Measurements from ENCODE around the gene KHDC4.

Gene KHDC4

DNA sequence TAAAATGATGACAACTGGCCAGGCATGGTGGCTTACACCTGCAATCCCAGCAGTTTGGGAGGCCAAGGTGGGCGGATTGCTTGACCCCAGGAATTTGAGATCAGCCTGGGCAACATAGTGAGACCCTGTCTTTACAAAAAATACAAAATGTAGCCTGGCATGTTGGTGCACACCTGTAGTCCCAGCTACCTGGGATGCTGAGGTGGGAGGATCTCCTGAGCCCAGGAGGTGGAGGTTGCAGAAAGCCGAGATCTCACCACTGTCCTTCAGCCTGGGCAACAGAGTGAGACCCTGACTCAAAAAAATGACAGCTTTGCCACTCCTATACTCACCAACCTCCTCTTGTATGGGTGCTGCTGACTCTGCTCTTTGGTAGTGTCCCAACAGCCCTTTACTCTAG, 56.3 kb downstream of the KHDC4 start:
- TF ChIP-seq, protein P1, sequence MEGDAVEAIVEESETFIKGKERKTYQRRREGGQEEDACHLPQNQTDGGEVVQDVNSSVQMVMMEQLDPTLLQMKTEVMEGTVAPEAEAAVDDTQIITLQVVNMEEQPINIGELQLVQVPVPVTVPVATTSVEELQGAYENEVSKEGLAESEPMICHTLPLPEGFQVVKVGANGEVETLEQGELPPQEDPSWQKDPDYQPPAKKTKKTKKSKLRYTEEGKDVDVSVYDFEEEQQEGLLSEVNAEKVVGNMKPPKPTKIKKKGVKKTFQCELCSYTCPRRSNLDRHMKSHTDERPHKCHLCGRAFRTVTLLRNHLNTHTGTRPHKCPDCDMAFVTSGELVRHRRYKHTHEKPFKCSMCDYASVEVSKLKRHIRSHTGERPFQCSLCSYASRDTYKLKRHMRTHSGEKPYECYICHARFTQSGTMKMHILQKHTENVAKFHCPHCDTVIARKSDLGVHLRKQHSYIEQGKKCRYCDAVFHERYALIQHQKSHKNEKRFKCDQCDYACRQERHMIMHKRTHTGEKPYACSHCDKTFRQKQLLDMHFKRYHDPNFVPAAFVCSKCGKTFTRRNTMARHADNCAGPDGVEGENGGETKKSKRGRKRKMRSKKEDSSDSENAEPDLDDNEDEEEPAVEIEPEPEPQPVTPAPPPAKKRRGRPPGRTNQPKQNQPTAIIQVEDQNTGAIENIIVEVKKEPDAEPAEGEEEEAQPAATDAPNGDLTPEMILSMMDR (IDR thresholded peaks at IDR 0.05), result no peak

DNA sequence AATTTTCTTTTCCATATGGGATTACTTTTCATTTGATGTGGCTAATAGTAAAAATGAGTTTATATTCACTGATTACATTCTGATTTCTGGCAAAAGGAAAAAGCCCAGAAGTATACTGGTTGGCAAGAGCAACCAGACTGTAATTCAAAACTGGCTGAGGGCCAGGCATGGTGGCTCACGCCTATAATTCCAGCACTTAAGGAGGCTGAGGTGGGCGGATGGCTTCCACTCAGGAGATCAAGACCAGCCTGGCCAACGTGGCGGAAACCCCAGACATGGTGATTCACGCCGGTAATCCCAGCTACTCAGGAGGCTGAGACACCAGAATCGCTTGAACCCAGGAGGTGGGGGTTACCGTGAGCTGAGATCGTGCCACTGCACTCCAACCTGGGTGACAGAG, 60.4 kb downstream of the KHDC4 start:
- TF ChIP-seq, protein P1 (IDR thresholded peaks at IDR 0.05), result no peak

DNA sequence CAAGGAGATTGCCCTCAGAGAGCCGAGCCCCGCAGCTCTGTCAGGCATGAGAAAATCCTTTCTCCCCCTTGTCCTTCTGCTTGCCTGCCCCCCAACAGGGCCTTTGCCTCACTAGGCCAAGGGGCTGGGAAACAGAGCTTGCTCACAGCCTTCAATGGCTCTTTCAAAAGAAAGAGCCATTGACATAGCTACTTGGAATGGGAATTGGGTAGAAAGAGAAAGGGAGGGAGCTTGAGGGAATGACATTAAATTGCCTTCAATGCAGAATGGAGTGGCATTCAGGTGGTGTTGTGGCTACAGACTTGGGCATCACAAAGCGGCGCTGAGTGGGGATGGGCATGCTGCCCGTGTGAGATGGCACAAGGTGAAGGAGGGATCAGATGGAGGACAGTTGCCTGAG, 61.7 kb downstream of the KHDC4 start:
- TF ChIP-seq, protein P1 (IDR thresholded peaks at IDR 0.05), result no peak

DNA sequence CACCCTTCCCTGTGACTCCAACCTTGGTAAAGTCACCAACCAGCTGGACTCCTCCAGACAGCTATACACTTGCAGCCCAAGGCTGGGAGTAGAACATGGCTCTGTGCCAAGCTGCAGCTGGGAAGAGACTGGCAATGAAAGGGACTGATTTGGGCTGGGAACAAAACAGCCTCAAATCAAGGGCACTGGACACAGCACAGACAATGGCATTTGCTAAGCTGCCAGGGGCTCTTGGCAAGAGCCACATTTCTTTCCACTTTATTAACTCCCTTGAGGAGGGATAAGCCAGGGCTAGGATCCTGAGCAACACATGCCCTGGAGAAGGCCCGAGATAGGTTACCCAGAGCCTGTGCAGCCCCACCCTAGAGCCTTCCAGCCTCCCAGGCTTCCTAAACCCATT, 62.8 kb downstream of the KHDC4 start:
- TF ChIP-seq, protein P1 (IDR thresholded peaks at IDR 0.05), result no peak

DNA sequence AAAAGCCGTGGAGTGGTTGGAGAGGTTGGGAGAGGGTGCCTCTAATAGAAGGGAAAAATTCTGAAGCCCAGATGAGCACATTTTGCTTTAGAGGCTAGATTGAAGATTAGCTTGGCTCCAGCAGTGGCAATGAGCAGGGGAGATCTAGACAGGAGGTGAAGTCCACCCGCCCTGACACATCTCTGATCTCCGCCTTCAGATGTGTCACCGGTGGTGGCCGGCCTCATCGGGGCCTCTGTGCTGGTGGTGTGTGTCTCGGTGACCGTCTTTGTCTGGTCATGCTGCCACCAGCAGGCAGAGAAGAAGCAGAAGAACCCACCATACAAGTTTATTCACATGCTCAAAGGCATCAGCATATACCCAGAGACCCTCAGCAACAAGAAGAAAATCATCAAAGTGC, 66.4 kb downstream of the KHDC4 start:
- TF ChIP-seq, protein P1 (IDR thresholded peaks at IDR 0.05), result no peak

DNA sequence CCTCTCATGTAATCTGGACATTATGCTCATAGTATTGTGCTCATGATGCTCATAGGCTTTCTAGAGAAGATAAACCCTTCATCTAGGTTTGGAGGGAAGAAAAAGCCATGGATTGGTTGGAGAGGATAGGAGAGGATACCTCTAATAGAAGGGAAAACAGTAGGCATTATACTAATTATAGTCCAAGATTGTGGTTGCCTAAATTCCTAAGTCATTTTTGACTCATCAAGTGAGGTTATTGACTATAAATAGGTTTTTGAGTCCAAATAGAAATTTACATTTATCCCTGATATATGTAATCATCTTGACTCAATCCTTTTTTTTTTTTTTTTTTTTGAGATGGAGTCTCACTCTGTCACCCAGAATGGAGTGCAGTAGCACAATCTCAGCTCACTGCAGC, 69.8 kb downstream of the KHDC4 start:
- TF ChIP-seq, protein P1 (IDR thresholded peaks at IDR 0.05), result no peak
